ENCODE results near the gene CARS1. TPM values are rescaled to one million over a fixed set of nuclear protein-coding genes. Genes with fewer than 3 reads are reported as not detected.

The CARS1 gene
- polyA plus RNA-seq, 1 of the 3 experiments (the other 2 are of a cell fraction) = 52.1 TPM

DNA sequence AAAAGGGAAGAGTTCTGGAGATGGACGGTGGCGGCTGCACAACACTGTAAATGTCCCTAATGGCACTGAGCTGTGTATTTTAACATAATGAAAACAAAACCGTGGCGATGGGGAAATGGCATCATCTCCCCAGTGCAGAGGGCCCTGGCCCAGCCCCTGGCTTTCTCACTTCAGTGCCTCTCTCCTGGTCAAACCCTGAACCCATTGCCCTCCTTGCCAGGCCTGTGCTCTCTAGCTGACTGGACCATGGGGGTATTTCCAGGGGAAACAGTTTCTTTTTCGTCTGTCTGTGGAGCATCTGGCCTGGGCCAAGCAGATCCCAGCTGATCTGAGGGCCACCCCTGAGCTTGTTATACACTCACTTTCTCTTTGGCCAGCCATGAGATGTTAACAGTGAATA, 47.7 kb downstream of the CARS1 start:
- POLR2A ChIA-PET = interaction anchor here (0.9 kb wide), 1 partner anchor 15 kb away, joined by 3 read pairs; no protein-coding TSS in a partner anchor
- CTCF ChIA-PET = interaction anchor here (1.4 kb wide), 1 partner anchor 82 kb away, joined by 6 read pairs; no protein-coding TSS in a partner anchor

More for the DNA sequence above, 47.7 kb downstream of the CARS1 start:
- Histone ChIP-seq H3K9me2 (no peaks in the 10 kb centered on the region), H2AFZ (ENCODE audit: low read depth) (no peak overlapping the region), H3F3A (replicated peaks; ENCODE audit: insufficient read depth) (no peaks in the 10 kb centered on the region), H3K4me1 (ENCODE audit: control insufficient read depth in 1 of 2, insufficient read depth in 2 of 2, low read depth in 1 of 2, low read length in 1 of 2) (no peaks in the 10 kb centered on the region; a peak in 1 of 4 replicates), H3K27me3 (ENCODE audit: insufficient read depth) (no peaks in the 10 kb centered on the region), H3K27ac (ENCODE audit: low read depth in 2 of 2, low read length in 1 of 2) (no peak overlapping the region), H3K4me3 (ENCODE audit: low read depth in 2 of 2, low read length in 1 of 2) (no peak overlapping the region), H3K36me3 (replicated peaks in 1 of 2; ENCODE audit: control insufficient read depth in 1 of 2, insufficient read depth in 2 of 2, low read length in 1 of 2) (peaks cover 26 to 59% of the 10 kb centered on the region in 2 experiments), H3K9ac (no peak overlapping the region), H3K9me3 (no peaks in the 10 kb centered on the region), H3K4me2 (no peak overlapping the region), H3K79me2 (ENCODE audit: insufficient read depth) (no peaks in the 10 kb centered on the region), H4K20me1 (ENCODE audit: insufficient read depth) (no peaks in the 10 kb centered on the region)
- TF ChIP-seq FOXM1 (IDR thresholded peaks at IDR 0.05; ENCODE audit: low read depth) = no peak
- no peak for TF ChIP-seq RFX5 (IDR thresholded peaks at IDR 0.05; ENCODE audit: low read length)
- TF ChIP-seq SMC3 (IDR thresholded peaks at IDR 0.05; ENCODE audit: low read depth, low read length) = no peak
- no peak for TF ChIP-seq TEAD4 (IDR thresholded peaks at IDR 0.05; ENCODE audit: borderline replicate concordance, insufficient read depth)
- TF ChIP-seq USF1 (IDR thresholded peaks at IDR 0.05; ENCODE audit: borderline replicate concordance, low read depth) = no peak
- TF ChIP-seq IRF3 (IDR thresholded peaks at IDR 0.05; ENCODE audit: low read depth, low read length) = no peak
- TF ChIP-seq CTCF (IDR thresholded peaks at IDR 0.05) = no peak
- no peak for TF ChIP-seq CHD2 (IDR thresholded peaks at IDR 0.05; ENCODE audit: low read length, partially characterized antibody)
- no peak for TF ChIP-seq MXI1 (IDR thresholded peaks at IDR 0.05; ENCODE audit: low read depth, low read length)
- no peak for TF ChIP-seq SIN3A (IDR thresholded peaks at IDR 0.05; ENCODE audit: borderline replicate concordance, low read depth, low read length)
- TF ChIP-seq JUND (IDR thresholded peaks at IDR 0.05) = no peak
- no peak for TF ChIP-seq RXRA (IDR thresholded peaks at IDR 0.05; ENCODE audit: borderline replicate concordance, low read depth)
- no peak for TF ChIP-seq TCF12 (IDR thresholded peaks at IDR 0.05)
- TF ChIP-seq NFIC (IDR thresholded peaks at IDR 0.05; ENCODE audit: borderline replicate concordance) = no peak
- no peak for TF ChIP-seq FOSL2 (IDR thresholded peaks at IDR 0.05; ENCODE audit: borderline replicate concordance, low read depth)
- TF ChIP-seq NRF1 (IDR thresholded peaks at IDR 0.05; ENCODE audit: low read depth, low read length) = no peak
- TF ChIP-seq EP300 (IDR thresholded peaks at IDR 0.05; ENCODE audit: borderline replicate concordance in 1 of 2, low read depth in 1 of 2, low read length in 1 of 2) = no peak
- TF ChIP-seq GATA2 (CRISPR knock-in tag; IDR thresholded peaks at IDR 0.05) = no peak
- no peak for DNase-seq
- 94% methylated on average over 5 of the region's 5 CpGs for WGBS (ENCODE audit: low lambda C conversion rate)
